ENCODE data around the gene SELP. TPM values are rescaled to one million over a fixed set of nuclear protein-coding genes. Genes with fewer than 3 reads are reported as not detected.

Gene SELP
- total RNA-seq, 4 donors from 2014 or later: 0.70 to 8.3 (median 4.9) TPM

- no peaks in the 10 kb centered on the region for H3K27me3 ChIP-seq
- no peaks in the 10 kb centered on the region for H3K4me1 ChIP-seq
- TF ChIP-seq POLR2A (IDR thresholded peaks at IDR 0.05) (no peak), CTCF (IDR thresholded peaks at IDR 0.05) (no peak)
- no peak overlapping the region for H3K4me3 ChIP-seq
- H3K9me3 ChIP-seq: no peaks in the 10 kb centered on the region
- no peak overlapping the region for H3K27ac ChIP-seq
- H3K36me3 ChIP-seq: no peaks in the 10 kb centered on the region
- DNase-seq: no peak
Observed at GRCh38 chr1:169623132-169623926, 6.6 kb downstream of the SELP start.

GRCh38 chr1:169620565-169620964, 9.4 kb downstream of the SELP start:
- TF ChIP-seq POLR2A (IDR thresholded peaks at IDR 0.05): no peak
- TF ChIP-seq CTCF (IDR thresholded peaks at IDR 0.05): no peak
- Histone ChIP-seq H3K27ac (no peak overlapping the region), H3K27me3 (no peaks in the 10 kb centered on the region), H3K4me1 (no peaks in the 10 kb centered on the region), H3K9me3 (no peaks in the 10 kb centered on the region), H3K4me3 (no peak overlapping the region), H3K36me3 (no peaks in the 10 kb centered on the region)
- DNase-seq: no peak

GRCh38 chr1:169618367-169618766, 11.6 kb downstream of the SELP start:
- TF ChIP-seq CTCF (IDR thresholded peaks at IDR 0.05): no peak
- TF ChIP-seq POLR2A (IDR thresholded peaks at IDR 0.05): no peak

GRCh38 chr1:169615803-169616202, 14.1 kb downstream of the SELP start:
- DNase-seq: no peak
- TF ChIP-seq CTCF (IDR thresholded peaks at IDR 0.05): no peak
- no peak overlapping the region for H3K27ac ChIP-seq
- H3K4me3 ChIP-seq: no peak overlapping the region
- no peaks in the 10 kb centered on the region for H3K27me3 ChIP-seq
- H3K9me3 ChIP-seq: no peaks in the 10 kb centered on the region
- H3K36me3 ChIP-seq: no peaks in the 10 kb centered on the region
- H3K4me1 ChIP-seq: no peaks in the 10 kb centered on the region

More at GRCh38 chr1:169618367-169618766, 11.6 kb downstream of the SELP start:
- no peak overlapping the region for H3K4me3 ChIP-seq
- H3K27ac ChIP-seq: no peak overlapping the region
- H3K36me3 ChIP-seq: no peaks in the 10 kb centered on the region
- no peaks in the 10 kb centered on the region for H3K27me3 ChIP-seq
- no peaks in the 10 kb centered on the region for H3K9me3 ChIP-seq
- DNase-seq: no peak
- H3K4me1 ChIP-seq: no peaks in the 10 kb centered on the region

- Histone ChIP-seq H3K36me3 (no peaks in the 10 kb centered on the region), H3K27ac (no peak overlapping the region), H3K4me3 (no peak overlapping the region), H3K4me1 (no peaks in the 10 kb centered on the region), H3K27me3 (no peaks in the 10 kb centered on the region), H3K9me3 (no peaks in the 10 kb centered on the region)
- no peak for TF ChIP-seq POLR2A (IDR thresholded peaks at IDR 0.05)
- TF ChIP-seq CTCF (IDR thresholded peaks at IDR 0.05): no peak
- no peak for DNase-seq
Observed at GRCh38 chr1:169610858-169611257, 19.1 kb downstream of the SELP start.

All from Peyer's patch (tissue), 4 donors.